Ovary (tissue), 9 donors: ENCODE results near the gene THAP8. TPM values are rescaled to one million over a fixed set of nuclear protein-coding genes. Genes with fewer than 3 reads are reported as not detected.

Source experiments
- DNase-seq, 5 donors: peaks; one replicate each; pipeline ENCODE4 v3.0.0-alpha.2; 2019 to 2020
- H3K27ac ChIP-seq, 2 donors: fragments of 200-600 bp; one replicate each; pipeline versions ENCODE4 v1.5.1 to v1.8.0; 2019 to 2022
- H3K27me3 ChIP-seq: fragments of 200-600 bp; one replicate; pipeline ENCODE4 v1.8.0; 2022
- H3K36me3 ChIP-seq: fragments of 200-600 bp; sonication (generic); one replicate; pipeline ENCODE4 v1.5.1; 2019
- H3K4me1 ChIP-seq: one replicate; pipeline ENCODE4 v1.8.1; 2013; ENCODE audit warnings: mild to moderate bottlenecking, moderate library complexity; ENCODE audit not compliant: insufficient read depth
- H3K4me3 ChIP-seq: fragments of 200-600 bp; sonication (generic); one replicate; pipeline ENCODE4 v1.5.1; 2017
- H3K9me3 ChIP-seq, 2 donors: fragments of 200-600 bp in 1 of 2; sonication (generic) in 1 of 2; one replicate each; pipeline versions ENCODE4 v1.5.1 to v1.8.1; 2013 to 2019; ENCODE audit warnings: mild to moderate bottlenecking in 1 of 2, moderate library complexity in 1 of 2
- EP300 ChIP-seq: sonication (generic); formaldehyde crosslinking; IDR thresholded peaks from one replicate; pipeline ENCODE4 v1.6.1; 2017; ENCODE audit warnings: antibody characterized with exemption
- POLR2A ChIP-seq: fragments of 450-650 bp; IDR thresholded peaks from one replicate; pipeline ENCODE4 v1.6.1; 2017; ENCODE audit warnings: antibody characterized with exemption, mild to moderate bottlenecking, moderate library complexity
- WGBS, 3 donors: extraction: QIAGEN DNeasy Blood & Tissue Kit in 1 of 3; methylation state at CpG; one replicate each; pipeline versions ENCODE4 v1.1.5 to v1.1.7; 2013 to 2017; 5-methylcytosine and 5-hydroxymethylcytosine counted together
- intact Hi-C, 4 donors: fragments of 100-400 bp; cut with DNase I; formaldehyde crosslinking; loops; one replicate each; pipeline versions ENCODE4 v1.11.0 to v1.15.1; 2022 to 2023
- polyA plus RNA-seq, 2 donors: library from polyadenylated mRNA; stranded (reverse); fragments of 200-250 nt in 1 of 2; fragments of 350-450 nt in 1 of 2; fragmentation: Illumina TruSeq in 1 of 2; extraction: RNeasy Lipid Tissue Mini Kit (QIAGEN cat#74804) in 1 of 2; gene quantifications; one replicate each; pipeline ENCODE4 v1.2.3, GENCODE V29; 2013 to 2014
- total RNA-seq, 7 donors: library from RNA; depleted of rRNA in 2 of 7; stranded (reverse); fragments of >200 nt in 2 of 7; fragmentation: NEBNext Ultra II Directional in 3 of 7; extraction: Animal tissue kit (Norgen Biotek cat#: 25700) in 3 of 7; gene quantifications; one replicate each; pipeline versions ENCODE4 v1.1.0 to v1.2.4, GENCODE V29; 2016 to 2023
- TF ChIP-seq, protein P1 (sequence below), 3 donors: fragments of 450-650 bp in 2 of 3; fragments of 200-600 bp in 1 of 3; IDR thresholded peaks; one replicate each; pipeline versions ENCODE4 v1.5.1 to v1.8.0; 2016 to 2022; ENCODE audit warnings: antibody characterized with exemption in 3 of 3, mild to moderate bottlenecking in 1 of 3
- donor health status: DM: no; HTN: no; CAD: no; lungs with moderate emphysema.
- donor health status: DM: no; HTN: no; CAD: no.
- donor health status: Bipolar disorder and iron deficiency.
- donor health status: DM: yes; HTN: yes; CAD: no.
- donor health status: DM: no; HTN: no; CAD: no.
- donor health status: DM: yes; HTN: yes; CAD: no.

Gene THAP8
- total and polyA plus RNA-seq, 9 donors = 1.9 to 7.9 (median 6.4) TPM

DNA sequence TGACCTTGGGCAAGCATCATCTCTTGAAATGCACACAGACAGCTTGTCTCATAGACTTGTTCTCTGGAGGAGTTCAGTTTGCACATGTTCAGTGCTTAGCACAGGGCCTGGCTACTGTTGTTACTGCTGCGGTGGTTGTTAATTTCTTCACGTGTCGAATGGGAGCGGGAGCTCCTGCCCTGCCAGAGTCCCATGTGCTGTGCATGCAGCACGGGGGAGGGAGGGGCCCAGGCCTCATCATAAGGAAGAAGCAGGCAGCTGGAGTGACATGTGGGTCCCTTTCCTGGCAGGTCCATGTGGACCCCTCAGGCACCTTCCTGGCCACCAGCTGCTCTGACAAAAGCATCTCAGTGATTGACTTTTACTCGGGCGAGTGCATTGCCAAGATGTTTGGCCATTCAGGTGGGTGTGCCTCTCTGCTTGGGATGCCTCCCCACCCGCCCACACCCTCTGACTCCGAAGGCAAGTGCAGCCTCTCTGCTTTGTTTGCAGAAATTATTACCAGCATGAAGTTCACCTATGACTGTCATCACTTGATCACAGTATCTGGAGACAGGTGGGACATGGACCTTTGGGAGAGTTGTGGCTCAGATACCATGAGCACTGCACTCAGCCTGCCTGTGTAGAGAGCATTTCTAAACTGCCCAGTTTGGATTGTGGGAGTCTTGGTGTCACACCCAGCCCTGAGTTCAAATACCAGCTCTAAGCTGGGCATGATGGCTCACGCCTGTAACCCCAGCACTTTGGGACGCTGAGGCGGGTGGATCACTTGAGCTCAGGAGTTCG lies 37.0 kb upstream of the THAP8 start:
- no peak overlapping the region for H3K27ac ChIP-seq
- DNase-seq = no peak
- no peaks in the 10 kb centered on the region for H3K27me3 ChIP-seq
- H3K36me3 ChIP-seq = no peaks in the 10 kb centered on the region
- no peak overlapping the region for H3K4me3 ChIP-seq
- intact Hi-C loops = no loop called here
- TF ChIP-seq POLR2A (no peak), EP300 (no peak)
- TF ChIP-seq, protein P1, sequence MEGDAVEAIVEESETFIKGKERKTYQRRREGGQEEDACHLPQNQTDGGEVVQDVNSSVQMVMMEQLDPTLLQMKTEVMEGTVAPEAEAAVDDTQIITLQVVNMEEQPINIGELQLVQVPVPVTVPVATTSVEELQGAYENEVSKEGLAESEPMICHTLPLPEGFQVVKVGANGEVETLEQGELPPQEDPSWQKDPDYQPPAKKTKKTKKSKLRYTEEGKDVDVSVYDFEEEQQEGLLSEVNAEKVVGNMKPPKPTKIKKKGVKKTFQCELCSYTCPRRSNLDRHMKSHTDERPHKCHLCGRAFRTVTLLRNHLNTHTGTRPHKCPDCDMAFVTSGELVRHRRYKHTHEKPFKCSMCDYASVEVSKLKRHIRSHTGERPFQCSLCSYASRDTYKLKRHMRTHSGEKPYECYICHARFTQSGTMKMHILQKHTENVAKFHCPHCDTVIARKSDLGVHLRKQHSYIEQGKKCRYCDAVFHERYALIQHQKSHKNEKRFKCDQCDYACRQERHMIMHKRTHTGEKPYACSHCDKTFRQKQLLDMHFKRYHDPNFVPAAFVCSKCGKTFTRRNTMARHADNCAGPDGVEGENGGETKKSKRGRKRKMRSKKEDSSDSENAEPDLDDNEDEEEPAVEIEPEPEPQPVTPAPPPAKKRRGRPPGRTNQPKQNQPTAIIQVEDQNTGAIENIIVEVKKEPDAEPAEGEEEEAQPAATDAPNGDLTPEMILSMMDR (IDR thresholded peaks at IDR 0.05) = no peak
- no peaks in the 10 kb centered on the region for H3K4me1 ChIP-seq
- 76 to 91% (median 78%) methylated on average over 13 of the region's 13 CpGs for WGBS, 3 donors
- H3K9me3 ChIP-seq = no peaks in the 10 kb centered on the region

DNA sequence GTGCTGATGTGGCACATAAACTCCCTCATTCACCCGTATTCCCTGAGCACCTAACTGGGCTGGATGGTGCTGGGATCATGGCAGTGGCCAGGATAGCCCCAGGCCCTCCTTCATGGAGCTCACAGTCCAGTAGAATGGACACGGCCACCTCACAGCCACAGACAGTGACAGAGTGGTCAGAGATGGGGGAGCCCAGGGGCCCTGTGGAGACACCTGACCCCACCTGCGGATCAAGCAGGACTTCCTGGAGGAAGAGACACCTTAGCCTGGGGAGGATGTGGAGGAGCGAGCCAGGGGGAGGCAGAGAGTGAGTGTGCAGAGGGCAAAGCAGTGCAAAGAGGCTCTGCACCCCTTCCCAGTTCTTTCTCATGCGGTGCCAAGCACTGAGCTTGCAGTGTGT lies 35.8 kb upstream of the THAP8 start:
- WGBS, 3 donors = 89 to 92% (median 91%) methylated on average over 5 of the region's 5 CpGs
- Histone ChIP-seq H3K36me3 (no peaks in the 10 kb centered on the region), H3K27me3 (no peaks in the 10 kb centered on the region), H3K9me3 (no peaks in the 10 kb centered on the region), H3K4me3 (no peak overlapping the region), H3K4me1 (no peaks in the 10 kb centered on the region), H3K27ac (no peak overlapping the region)
- TF ChIP-seq POLR2A = no peak
- TF ChIP-seq, protein P1 (IDR thresholded peaks at IDR 0.05) = no peak
- TF ChIP-seq EP300 = no peak
- DNase-seq = no peak
- intact Hi-C loops = no loop called here

DNA sequence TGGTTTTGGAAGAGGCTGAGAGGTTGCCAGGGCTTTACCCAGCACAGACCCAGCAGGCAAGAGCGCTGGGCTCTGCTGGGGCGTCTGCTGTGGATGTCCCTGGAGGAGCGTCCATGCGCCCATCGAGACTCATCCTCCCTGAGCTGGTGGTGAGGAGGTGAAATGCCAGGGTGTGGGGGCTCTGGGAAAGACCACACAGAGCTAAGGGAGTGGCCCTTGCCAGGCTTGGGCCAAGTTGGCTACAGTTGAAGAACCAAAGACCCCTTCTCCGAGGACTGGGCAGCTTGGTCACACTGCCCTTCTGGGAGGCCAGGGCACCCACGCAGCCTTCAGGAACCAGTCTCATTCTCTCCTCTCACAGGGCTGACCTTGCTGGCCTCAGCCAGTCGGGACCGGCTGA lies 32.2 kb upstream of the THAP8 start:
- no peaks in the 10 kb centered on the region for H3K4me1 ChIP-seq
- H3K27me3 ChIP-seq = no peaks in the 10 kb centered on the region
- intact Hi-C loops = no loop called here
- no peak for TF ChIP-seq POLR2A
- no peak for TF ChIP-seq EP300
- TF ChIP-seq, protein P1 (IDR thresholded peaks at IDR 0.05) = no peak
- no peak overlapping the region for H3K4me3 ChIP-seq
- 93 to 96% (median 94%) methylated on average over 9 of the region's 9 CpGs for WGBS, 3 donors
- DNase-seq = no peak
- H3K27ac ChIP-seq = no peak overlapping the region
- no peaks in the 10 kb centered on the region for H3K9me3 ChIP-seq
- H3K36me3 ChIP-seq = no peaks in the 10 kb centered on the region

DNA sequence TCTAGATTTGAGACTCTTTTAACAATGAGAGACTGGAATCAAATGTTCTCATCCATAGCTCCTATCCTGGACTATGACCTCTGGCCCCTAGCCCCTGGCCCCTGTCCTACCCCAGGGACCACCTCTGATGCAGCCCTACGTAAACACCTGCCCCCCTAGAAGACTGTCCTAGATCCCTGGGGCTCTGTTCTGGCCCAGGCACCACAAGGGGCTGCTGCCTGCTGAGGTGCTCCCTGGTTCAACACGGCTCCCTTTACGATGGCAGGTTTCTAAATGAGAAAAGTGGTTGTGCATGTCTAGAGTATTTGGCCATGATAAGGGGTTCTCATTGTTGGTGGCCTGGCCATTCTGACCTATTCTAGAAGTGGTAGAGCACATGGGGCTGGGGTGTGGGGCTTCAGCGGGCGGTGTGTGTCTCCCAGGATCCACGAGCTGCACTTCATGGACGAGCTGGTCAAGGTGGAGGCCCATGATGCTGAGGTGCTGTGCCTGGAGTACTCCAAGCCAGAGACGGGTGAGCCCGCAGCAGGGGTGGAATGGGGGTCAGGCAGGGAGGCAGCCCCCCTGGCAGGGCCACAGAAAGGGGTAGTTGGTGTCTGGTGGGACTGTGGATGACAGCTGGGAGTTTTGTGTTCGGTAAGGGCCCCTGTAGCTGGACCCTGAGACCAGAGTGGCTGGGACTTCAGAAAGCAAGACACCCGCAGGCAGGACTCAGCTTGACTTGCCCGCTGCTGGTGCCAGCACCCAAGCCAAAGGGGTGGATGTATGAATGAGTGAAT lies 30.3 kb upstream of the THAP8 start:
- Histone ChIP-seq H3K9me3 (no peaks in the 10 kb centered on the region), H3K27me3 (no peaks in the 10 kb centered on the region), H3K4me3 (no peak overlapping the region), H3K36me3 (no peaks in the 10 kb centered on the region), H3K27ac (no peak overlapping the region), H3K4me1 (peaks cover 2% of the 10 kb centered on the region)
- WGBS, 3 donors = 93 to 96% (median 94%) methylated on average over 12 of the region's 12 CpGs
- intact Hi-C loops = no loop called here
- TF ChIP-seq EP300 = no peak
- TF ChIP-seq POLR2A = no peak
- TF ChIP-seq, protein P1 (IDR thresholded peaks at IDR 0.05) = no peak
- no peak for DNase-seq
